Stimulated activated CD4-positive, alpha-beta T cell treated with anti-CD3 and anti-CD28 coated beads, TNF-alpha, amount 100 ng/mL, for 1 hour (primary cell): ENCODE results near the gene PPARG.
"Not testable (repeated sequence)": the region's sequence is repeated elsewhere in the genome, so short reads cannot be mapped to it uniquely, and the experiment has no call there.

Source experiments
- DNase-seq, 3 donors: peaks; one replicate each; pipeline ENCODE4 v3.0.0-alpha.2; 2020; ENCODE audit warnings: low read depth in 3 of 3, low spot score in 1 of 3

PPARG gene

DNA sequence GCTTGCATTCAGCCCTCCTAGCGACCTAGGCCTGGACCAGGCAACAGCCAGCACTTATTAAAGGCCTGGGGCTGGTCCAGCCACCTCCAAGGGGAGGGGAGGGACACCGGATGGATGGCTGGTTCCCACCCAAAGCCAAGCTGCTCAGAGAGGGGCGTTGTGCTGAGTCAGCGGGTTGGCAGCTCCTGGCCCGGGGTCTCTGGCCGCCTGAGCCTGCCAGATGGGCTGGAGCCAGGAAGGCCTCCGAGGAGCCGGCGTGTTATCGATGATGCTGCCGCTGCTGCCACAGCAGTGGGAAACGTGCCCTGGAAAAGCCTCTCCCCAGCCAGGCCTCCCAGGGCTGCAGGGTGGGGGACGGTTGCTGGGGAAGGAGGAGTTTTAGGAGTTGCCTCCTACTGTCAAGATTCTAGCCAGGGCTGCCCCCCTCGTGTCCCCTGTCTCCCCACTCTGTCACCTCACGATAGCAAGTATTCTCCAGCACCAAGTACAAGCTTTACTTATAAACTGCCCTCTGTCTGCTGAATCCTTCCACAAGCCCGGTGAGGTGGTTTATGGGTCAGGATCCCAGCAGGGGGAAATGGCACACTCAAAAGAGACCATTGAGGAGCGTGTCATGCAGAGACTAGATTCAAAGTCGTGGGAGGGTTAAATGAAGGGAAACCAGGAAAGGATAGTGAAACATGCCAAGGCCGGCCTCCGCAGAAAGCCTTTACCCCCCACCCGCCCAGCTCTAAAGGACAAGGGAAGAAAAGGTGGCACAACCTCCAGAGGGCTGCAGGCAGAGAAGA lies 152.3 kb downstream of the PPARG start:
- DNase-seq: no peak

DNA sequence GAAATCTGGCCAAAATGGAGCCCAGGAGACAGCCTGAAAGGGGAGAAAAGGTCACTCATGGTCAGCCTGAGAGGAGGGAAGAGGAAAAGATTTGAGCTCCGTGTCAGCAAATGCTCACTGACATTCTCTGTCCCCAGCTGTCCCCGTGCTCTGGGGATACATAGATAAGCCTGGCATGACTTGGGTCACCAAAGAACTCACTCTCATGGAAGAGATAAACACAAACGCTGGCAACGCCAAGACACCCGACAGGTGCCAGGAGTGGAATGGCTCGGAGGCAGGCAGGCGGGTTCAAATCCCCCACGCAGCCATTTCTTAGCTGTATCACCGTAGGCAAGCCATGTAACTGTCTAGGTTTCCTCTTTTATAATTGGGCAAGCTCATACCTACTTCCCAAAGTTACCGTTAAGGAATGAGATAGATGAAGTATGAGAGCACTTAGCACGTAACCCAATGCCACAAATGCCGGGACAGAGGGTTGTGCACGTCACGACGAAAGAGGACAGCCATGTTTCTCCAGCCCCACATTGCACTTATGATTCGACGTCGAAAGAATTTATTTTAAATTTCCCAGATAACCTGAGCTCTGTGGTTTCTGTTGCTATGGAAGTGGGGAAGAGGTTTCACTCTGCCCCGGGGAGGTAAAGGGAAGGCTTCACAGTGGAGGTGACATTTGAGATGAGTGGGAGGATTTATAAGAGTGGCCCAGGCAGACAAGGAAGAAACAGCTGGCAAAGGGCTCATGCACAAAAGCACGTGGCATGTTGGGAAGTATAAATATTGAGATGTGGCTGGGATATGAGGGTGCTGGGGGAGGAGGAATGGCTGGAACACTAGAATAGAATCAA lies 154.0 kb downstream of the PPARG start:
- no peak for DNase-seq

- DNase-seq: no peak
Measured at GRCh38 chr3:12443781-12444522, 155.1 kb downstream of the PPARG start.

DNA sequence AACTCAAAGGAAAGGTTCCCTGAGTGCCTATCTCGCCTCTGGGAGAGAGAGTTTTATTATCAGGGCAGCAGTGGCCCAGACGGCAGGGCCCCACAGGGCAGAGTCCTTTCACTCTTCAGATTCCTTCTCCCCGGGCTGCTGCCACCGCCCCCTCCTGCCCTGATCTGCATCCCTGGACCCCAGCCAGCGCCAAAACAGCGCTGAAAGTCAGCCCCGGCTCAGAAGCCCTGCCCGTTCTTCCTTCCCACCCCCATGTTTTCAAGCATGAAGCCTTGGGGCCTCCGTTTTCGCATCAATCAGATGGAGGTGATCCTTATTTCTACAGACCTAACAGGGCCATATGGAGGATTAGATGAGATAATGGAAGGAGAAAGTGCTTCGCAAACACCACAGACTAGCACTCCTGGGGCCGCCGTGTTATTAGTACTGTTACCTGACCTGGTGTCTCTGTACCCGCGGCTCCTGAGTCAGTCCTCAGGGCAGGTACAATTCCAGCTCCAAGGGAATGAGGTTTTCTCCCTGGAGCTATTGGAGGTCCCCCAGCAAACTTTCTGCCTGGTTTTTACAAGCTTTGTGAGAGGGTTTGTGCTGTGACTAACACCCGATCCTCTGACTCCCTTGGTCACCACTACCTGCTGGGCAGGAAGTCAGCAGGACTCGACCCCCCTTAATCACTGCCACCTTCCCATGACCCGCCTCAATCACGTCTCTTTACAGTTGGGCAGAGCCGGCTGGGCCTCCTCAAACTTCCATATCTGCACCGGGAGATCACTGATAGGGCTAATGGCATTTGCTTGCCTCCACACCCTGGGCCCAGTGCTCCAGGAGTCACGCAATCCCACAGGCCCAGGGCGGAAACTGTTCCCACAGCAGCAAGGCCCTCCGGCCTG lies 156.0 kb downstream of the PPARG start:
- DNase-seq: no peak

DNA sequence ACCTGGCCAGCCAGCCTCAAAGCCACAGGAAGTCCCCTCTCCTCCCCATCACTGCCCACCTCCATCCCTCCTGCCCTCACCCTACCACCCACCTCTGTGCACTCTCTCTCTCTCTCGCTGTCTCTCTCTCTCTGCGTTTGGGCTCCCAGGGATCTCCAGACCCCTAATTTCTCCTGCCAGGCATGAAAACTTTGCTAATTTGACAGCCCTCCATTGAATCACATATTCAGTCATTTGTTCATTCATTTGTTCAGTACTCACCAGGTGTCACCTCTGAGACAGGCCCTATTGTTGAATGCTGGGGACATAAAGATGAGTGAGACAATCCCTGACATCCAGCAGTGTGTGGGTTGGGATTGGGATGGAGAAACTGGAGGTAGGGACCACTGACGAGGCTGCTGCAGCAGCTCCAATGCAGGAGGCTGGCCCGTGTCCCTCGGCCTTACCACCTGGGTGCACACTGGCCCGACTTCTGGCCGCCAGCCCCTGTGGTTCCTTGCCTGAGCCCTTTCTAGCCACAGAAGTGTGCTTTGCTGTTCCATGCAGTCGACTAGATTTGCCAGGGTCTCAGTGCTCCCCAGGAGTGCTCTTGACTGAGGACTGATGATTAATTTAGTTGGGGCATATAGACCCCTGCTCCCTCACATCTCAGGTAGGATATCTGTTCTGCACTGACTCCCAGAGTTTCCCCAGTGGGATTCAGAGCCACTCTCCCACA lies 156.8 kb downstream of the PPARG start:
- no peak for DNase-seq

DNA sequence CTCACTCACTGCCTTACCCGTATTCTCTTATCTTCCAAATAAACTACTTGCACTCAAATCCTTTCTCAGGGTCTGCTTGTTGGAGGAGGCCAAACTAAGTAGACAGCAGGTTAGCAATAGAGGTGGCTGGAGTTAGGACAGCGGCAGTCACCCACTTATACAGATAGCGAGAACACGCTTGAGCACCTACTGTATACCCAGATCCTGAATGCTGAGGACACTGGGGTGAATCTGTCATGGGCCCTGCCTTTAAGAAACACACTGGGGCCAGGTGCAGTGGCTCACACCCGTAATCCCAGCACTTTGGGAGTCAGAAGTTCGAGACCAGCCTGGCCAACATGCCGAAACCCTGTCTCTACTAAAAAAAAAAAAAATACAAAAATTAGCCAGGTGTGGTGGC lies 157.4 kb downstream of the PPARG start:
- no peak for DNase-seq

DNA sequence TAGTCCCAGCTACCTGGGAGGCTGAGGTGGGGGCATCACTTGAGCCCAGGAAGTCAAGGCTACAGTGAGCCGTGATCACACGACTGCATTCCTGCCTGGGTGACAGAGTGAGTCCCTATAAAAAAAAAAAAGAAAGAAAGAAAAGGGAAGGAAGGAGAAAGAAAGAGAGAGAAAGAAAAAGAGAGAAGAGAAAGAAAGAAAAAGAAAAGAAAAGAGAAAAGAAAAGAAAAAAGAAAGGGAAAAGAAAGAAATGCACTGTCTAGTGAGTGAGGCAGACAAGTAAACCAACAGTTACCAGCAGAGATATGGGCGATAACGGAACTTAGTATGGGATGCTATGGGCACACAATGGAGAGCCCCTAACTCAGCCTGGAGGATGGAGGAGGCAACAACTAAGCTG lies 158.2 kb downstream of the PPARG start:
- no peak for DNase-seq

- DNase-seq: not testable (repeated sequence)
Measured at GRCh38 chr3:12448404-12449202, 159.7 kb downstream of the PPARG start.

GRCh38 chr3:12449889-12450682 lies 161.2 kb downstream of the PPARG start:
- DNase-seq: no peak

GRCh38 chr3:12451481-12451880 lies 162.6 kb downstream of the PPARG start:
- no peak for DNase-seq

DNA sequence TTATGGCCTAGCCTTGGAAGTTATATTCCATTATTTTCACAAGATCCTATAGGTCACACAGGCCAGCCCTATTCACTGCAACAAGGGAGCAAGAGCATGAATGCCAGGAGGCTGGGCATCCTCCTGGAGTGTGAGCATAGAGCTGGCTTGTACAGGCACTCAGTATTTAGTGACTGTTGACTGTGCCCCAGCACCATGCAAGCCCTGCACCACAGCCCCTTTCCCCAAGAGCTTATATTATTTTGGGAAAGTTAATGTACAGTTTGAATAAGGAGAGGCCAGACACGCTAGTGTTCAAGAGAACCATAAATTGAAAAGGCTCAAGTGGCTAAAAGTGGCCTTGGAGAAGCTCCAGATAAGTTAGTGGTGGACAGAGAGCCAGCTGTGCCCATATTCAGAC lies 163.1 kb downstream of the PPARG start:
- DNase-seq: no peak

DNA sequence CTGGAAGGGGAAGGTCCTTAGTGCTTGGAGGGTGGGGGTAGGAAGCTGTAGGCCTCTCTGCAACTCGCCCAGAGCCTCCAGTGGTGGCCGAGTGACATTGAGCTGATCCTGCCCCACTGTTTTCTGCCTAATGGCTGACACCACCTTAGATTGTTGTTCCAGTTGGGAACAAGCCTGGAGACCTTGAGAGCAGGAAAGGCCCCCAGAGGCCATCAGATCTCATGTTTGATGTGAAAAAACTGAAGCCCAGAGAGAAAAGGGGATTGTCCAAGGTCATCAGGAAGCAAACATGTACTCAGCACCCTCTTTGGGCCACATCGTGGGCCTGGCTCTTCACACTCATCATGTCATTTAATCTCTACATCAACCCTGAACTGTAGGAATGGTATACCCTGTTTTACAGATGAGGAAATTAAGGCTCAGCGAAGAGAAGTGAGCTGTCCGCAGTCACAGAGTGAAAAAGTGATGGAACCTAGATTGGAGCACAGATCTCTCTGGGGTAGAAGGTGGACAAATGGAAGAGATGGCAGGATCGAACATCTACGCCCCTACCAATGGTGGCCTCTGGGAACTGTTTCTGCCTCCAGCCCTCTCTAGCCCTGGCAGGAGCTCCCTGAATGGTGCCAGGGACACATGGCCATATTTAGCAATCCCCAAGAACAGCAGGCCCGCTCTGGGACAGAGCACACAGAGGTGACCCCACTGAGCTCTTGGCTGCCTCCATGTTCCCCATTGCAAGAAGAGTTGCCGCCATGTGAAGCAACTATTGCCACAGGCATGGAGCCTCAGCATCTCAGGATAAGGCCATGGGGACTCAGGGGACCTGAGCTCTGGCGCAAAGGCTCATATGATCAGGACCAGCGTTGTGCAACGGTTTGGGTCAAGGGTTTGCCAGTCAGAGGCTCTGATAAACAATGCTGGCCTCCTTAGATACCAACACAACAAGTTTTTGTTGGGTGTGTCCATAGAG lies 163.8 kb downstream of the PPARG start:
- no peak for DNase-seq

DNA sequence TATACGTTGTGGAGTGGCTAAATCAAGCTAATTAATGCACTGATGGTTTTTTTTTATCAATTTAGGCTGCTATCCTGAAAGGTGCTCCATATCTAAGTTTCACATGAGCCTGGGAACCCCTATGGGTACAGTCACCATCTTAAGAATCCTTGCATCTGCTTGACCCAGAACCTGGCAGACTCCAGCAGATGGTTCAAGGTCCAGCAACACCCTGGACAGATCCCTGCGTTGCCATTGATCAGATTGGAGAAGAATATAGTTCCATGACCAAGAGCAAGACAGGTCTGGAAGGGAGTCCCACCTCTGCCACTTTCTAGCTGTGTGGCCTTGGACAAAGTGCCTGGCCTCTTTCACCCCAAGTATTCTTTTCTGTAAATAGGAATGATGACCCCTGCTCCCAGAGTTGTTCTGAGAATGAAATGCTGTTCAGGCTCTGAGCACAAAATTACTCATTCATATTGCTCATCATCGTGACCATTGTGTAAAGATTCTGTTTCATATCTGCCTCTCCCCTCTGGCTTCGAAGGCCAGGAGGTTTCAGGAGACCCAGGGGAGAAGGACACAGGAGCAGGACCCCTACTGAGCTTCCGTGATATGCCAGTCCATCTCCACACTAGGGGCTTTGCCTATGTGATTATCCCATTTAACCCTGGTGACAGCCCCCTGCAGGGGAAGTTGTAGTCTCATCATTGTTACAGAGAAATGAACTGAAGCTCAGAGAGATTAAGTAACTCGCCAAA lies 165.4 kb downstream of the PPARG start:
- DNase-seq: no peak

DNA sequence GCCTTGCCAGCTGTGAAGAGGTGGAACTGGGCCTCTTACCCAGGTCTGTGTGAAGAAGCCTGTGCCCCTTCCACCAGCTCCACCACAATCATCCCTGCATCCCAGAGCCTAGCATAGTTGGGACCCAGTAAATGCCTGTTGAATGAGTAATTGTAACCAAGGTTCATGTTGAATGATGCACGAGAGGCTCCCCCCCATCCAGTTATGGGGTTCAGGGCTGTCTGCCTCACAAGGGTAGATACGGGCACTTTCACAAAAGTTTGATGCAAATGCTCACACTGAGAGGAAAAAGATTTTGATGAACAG lies 165.9 kb downstream of the PPARG start:
- DNase-seq: no peak

DNA sequence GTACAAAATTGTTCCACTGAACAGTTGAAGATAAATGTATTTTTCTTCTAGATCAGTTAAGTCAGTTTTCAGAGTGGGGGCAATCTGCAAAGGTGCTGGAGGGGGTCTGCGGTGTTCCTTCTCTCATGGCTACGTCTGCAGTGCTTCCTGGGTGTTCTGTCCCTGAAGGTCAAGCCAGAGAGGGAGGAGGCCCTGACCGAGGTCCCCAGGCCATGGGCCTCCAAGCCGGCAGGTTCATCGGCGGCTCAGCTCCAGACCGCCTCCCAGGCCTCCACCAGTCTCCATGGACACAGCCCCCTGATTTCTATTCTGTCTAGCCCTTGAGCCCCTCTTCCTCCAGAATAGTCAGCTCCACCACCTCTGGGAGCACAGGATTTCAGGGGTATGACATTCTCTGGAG lies 166.9 kb downstream of the PPARG start:
- DNase-seq: no peak

DNA sequence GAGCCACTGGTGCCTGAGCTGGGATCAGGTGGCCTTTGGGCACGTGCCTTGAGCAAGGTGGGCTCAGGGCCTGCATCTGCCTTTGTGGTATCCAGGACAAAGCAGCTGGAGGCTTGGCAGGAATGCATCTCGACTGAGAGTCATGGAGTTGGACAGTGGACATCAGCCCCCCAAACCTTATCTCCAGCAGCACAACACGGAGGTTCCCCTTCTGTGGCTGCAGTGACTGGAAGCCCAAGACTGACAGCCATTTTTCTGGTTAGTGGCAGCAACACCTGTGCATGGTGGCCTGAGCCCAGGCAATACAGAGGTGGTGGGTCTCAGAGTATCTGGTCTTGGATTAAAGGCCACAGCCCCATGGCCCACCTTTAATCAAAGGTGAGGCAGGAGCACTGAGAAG lies 167.6 kb downstream of the PPARG start:
- no peak for DNase-seq

DNA sequence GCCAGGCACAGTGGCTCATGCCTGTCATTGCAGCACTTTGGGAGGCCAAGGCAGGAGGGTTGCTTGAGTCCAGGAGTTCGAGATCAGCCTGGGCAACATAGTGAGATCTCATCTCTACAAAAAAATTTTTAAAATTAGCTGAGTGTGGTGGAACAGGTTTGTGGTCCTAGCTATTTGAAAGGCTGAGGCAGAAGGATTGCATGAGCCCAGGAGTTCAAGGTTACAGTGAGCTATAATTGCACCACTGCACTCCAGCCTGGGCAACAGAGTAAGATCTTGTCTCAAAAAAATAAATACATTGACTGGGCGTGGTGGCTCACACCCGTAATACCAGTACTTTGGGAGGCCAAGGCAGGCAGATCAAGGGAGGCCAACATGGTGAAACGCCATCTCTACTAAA lies 168.5 kb downstream of the PPARG start:
- DNase-seq: not testable (repeated sequence)
